ENCODE measurements around the gene MYO16. TPM values are rescaled to one million over a fixed set of nuclear protein-coding genes. Genes with fewer than 3 reads are reported as not detected.

Gene MYO16
- total RNA-seq, 1 experiment from 2014 or later = not detected

DNA sequence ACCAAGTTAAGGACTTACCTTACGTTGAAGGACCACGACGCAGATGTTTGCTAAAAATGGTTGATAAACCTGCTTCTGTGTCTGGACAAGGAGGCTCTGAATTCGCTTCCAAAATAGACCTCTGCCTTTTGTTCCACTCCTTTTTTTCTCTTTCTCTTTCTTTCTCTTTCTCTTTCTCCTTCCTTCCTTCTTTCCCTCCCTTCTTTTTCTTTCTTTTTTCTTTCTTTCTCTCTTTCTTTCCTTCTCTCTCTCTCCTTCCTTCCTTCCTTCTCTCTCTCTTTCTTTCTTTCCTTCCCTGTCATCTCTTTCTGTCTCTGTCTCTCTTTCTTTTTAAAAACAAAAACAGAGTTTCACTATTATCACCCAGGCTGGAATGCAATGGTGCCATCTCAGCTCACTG, 290.7 kb downstream of the MYO16 start:
- no peaks in the 10 kb centered on the region for H3K27me3 Mint-ChIP-seq (ENCODE audit: low read depth)
- no peak overlapping the region for H3T11ph ChIP-seq (ENCODE audit: low read length)
- H3K4me1 ChIP-seq (ENCODE audit: insufficient read depth, low read length) = no peaks in the 10 kb centered on the region; the same call in 1 of the 2 replicates
- H2BK15ac ChIP-seq (ENCODE audit: low read depth, low read length) = no peak overlapping the region
- no peak overlapping the region for H3K4me2 ChIP-seq (ENCODE audit: insufficient read depth, insufficient read length, low read length)
- H3K23me2 ChIP-seq (ENCODE audit: insufficient read length, low read depth, low read length, poor library complexity, severe bottlenecking) = no peaks in the 10 kb centered on the region
- peaks cover 11 to 21% of the 10 kb centered on the region in 2 experiments for H3K4me1 Mint-ChIP-seq
- no peak overlapping the region for H3K27ac Mint-ChIP-seq
- H2BK20ac ChIP-seq (ENCODE audit: low read depth, low read length, poor library complexity, severe bottlenecking) = no peak overlapping the region
- no peak overlapping the region for H4K5ac ChIP-seq (ENCODE audit: insufficient read length, low read depth, low read length)
- H3K18ac ChIP-seq (ENCODE audit: insufficient read length, low read depth, low read length) = no peak overlapping the region
- H2BK120ac ChIP-seq (ENCODE audit: low read depth, low read length, poor library complexity, severe bottlenecking) = no peak overlapping the region
- H4K91ac ChIP-seq (ENCODE audit: insufficient read length, low read depth, low read length) = no peak overlapping the region
- no peaks in the 10 kb centered on the region for H4K20me1 ChIP-seq (ENCODE audit: control insufficient read depth, insufficient read depth, insufficient read length)
- H2AK5ac ChIP-seq (ENCODE audit: insufficient read length, low read length) = no peak overlapping the region
- no peak overlapping the region for H2AFZ ChIP-seq (ENCODE audit: low read length)
- no CpG with 5 or more reads among the region's 4 CpGs for WGBS (ENCODE audit: extremely low coverage, insufficient read length, low lambda C conversion rate)
- H3K27ac ChIP-seq (ENCODE audit: insufficient read length, low read depth, low read length) = no peak overlapping the region
- H3K23ac ChIP-seq (ENCODE audit: insufficient read length, low read depth, low read length) = no peak overlapping the region
- no peak for DNase-seq
- H3K79me1 ChIP-seq (ENCODE audit: insufficient read depth, low read depth, low read length, poor library complexity, severe bottlenecking) = no peaks in the 10 kb centered on the region
- H2BK5ac ChIP-seq (ENCODE audit: insufficient read length, low read length) = no peak overlapping the region
- H3K14ac ChIP-seq (ENCODE audit: insufficient read depth, low read length) = no peak overlapping the region
- no peaks in the 10 kb centered on the region for H3K9me3 ChIP-seq (ENCODE audit: control insufficient read depth, low read depth, low read length)
- H3K9me3 Mint-ChIP-seq = no peaks in the 10 kb centered on the region
- H3K56ac ChIP-seq (ENCODE audit: insufficient read length, low read depth, low read length) = no peak overlapping the region
- H3K9ac ChIP-seq (ENCODE audit: extremely low read depth, insufficient read length, low read length) = no peak overlapping the region
- no peak overlapping the region for H2BK12ac ChIP-seq (ENCODE audit: insufficient read length, low read depth, low read length)
- no peak overlapping the region for H3K4ac ChIP-seq (ENCODE audit: low read depth, low read length)
- H3K79me2 ChIP-seq (ENCODE audit: insufficient read depth, low read length) = no peaks in the 10 kb centered on the region
- H3K4me3 Mint-ChIP-seq = no peak overlapping the region
- TF ChIP-seq, protein P1, sequence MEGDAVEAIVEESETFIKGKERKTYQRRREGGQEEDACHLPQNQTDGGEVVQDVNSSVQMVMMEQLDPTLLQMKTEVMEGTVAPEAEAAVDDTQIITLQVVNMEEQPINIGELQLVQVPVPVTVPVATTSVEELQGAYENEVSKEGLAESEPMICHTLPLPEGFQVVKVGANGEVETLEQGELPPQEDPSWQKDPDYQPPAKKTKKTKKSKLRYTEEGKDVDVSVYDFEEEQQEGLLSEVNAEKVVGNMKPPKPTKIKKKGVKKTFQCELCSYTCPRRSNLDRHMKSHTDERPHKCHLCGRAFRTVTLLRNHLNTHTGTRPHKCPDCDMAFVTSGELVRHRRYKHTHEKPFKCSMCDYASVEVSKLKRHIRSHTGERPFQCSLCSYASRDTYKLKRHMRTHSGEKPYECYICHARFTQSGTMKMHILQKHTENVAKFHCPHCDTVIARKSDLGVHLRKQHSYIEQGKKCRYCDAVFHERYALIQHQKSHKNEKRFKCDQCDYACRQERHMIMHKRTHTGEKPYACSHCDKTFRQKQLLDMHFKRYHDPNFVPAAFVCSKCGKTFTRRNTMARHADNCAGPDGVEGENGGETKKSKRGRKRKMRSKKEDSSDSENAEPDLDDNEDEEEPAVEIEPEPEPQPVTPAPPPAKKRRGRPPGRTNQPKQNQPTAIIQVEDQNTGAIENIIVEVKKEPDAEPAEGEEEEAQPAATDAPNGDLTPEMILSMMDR (conservative IDR thresholded peaks at IDR 0.05) = no peak
- no peak overlapping the region for H4K8ac ChIP-seq (replicated peaks; ENCODE audit: insufficient read length, low read depth, low read length)
- no peaks in the 10 kb centered on the region for H3K27me3 ChIP-seq (ENCODE audit: insufficient read depth, low read length)
- no peaks in the 10 kb centered on the region for H3K36me3 Mint-ChIP-seq (ENCODE audit: insufficient read depth in 1 of 3, low read depth in 3 of 3)
